ENCODE measurements around the gene CBX6. TPM values are rescaled to one million over a fixed set of nuclear protein-coding genes. Genes with fewer than 3 reads are reported as not detected.

CBX6 gene
- total RNA-seq, 1 donor: 66.5 TPM

DNA sequence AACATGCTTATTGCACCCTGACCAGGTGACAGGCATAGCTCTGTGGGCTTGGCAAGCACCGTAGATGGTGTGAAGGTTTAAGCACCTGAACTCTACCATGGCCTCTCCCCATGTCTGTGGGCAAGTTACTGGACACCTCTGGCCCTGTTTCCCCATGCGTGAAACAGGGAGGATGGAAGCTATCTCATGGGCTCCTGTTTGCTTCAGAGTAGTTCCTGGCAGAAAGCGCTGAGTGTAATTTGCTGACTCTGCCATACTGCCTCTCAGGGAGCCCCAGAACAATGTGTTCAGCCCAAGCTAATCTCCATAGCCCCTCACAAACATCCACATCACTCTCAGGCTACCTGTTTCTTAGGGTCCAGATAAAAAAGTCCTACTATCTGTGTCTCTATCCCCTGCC lies 2.4 kb downstream of the CBX6 start:
- DNase-seq (ENCODE audit: low read depth): no peak
- TF ChIP-seq, protein P1, sequence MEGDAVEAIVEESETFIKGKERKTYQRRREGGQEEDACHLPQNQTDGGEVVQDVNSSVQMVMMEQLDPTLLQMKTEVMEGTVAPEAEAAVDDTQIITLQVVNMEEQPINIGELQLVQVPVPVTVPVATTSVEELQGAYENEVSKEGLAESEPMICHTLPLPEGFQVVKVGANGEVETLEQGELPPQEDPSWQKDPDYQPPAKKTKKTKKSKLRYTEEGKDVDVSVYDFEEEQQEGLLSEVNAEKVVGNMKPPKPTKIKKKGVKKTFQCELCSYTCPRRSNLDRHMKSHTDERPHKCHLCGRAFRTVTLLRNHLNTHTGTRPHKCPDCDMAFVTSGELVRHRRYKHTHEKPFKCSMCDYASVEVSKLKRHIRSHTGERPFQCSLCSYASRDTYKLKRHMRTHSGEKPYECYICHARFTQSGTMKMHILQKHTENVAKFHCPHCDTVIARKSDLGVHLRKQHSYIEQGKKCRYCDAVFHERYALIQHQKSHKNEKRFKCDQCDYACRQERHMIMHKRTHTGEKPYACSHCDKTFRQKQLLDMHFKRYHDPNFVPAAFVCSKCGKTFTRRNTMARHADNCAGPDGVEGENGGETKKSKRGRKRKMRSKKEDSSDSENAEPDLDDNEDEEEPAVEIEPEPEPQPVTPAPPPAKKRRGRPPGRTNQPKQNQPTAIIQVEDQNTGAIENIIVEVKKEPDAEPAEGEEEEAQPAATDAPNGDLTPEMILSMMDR (IDR thresholded peaks at IDR 0.05; ENCODE audit: insufficient read depth, low read depth, low read length): no peak
- no peak overlapping the region for H3K4me3 ChIP-seq (ENCODE audit: low read depth, low read length)

DNA sequence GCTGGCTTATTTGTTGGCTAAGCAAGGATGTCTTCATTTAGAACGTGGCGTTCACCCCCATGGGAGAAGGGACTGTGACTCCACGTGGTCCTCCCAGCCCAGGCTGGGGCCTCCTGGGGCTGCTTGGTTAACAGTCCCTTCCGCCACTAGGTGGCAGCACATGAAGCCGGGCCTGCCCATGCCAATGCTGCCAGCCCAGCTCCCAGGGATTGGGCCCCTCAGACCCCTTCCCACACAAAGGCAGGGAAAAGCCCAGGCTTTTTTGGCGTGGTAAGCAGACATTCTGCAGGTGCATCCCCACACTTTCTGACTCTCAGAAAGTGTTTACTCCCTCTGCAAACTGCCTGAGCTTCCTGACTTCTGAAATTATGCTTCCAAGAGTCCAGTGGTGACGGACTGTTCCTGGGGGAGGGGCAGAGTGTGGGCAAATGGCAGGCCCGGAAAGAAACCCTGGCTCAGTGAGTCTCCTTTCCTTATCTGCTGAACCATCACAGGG lies 3.1 kb downstream of the CBX6 start:
- DNase-seq (ENCODE audit: low read depth): peak; percentile 63
- TF ChIP-seq, protein P1 (IDR thresholded peaks at IDR 0.05; ENCODE audit: insufficient read depth, low read depth, low read length): peak; percentile 93
- no peak overlapping the region for H3K4me3 ChIP-seq (ENCODE audit: low read depth, low read length)

DNA sequence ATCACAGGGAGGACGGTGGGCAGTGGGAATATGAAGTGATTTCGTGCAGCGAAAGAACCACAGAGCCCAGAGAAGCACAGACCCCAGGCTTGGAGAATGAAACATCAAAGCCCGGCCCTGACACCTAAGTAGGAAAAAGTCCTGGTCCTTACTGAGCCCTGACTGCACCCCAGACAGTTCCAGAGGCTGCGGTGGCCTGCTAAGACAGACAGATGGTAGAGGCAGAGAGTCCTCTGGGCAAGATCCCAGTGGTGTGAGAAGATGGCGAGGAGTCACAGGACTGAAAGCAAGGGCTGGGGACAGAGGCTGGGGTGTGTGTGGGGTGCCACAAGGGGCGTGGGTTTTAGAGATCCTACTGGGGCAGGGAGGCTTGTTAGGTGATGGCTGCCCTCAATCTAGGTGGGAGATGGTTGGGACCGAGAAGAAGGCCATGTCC lies 3.7 kb downstream of the CBX6 start:
- TF ChIP-seq, protein P1 (IDR thresholded peaks at IDR 0.05; ENCODE audit: insufficient read depth, low read depth, low read length): no peak
- H3K4me3 ChIP-seq (ENCODE audit: low read depth, low read length): no peak overlapping the region
- no peak for DNase-seq (ENCODE audit: low read depth)

DNA sequence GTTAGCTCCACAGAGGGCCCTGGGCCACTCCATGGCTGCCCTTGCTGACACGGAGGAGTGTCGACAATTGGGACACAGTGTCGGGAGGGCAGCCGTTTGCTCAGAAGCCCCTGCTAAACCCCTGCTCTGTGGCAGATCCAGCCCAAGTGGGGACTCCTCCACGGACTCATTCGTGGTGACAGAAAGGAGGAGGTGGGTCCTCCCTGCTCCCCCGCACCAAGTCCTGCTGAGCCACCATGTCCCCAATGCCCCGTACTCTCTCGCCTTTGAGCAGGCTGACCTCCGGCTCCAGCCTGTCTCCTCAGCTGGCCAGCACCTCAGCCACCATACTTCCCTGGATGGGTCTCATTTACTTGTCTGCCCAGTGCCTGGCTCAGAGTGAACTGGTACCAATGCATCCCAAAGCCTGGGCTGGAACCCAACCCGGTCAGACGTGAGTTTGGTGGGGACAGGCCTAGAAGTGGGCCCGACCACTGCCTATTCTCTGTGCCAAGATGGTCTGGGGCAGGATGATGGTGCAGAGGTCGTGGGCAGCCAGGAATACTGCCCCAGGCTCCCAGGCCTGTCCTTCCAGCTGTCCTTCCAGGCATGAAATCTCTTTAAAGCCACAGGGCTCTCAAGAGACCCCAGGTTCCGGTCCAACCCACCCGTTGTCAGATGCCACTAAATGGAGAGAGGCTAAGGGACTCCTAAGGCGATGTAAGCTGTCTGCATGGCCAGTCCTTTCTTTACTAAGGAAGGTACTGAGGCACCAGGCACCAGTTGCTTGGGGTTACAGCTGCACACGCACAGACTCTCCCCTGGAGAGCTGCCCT lies 4.3 kb downstream of the CBX6 start:
- TF ChIP-seq, protein P1 (IDR thresholded peaks at IDR 0.05; ENCODE audit: insufficient read depth, low read depth, low read length): no peak
- no peak overlapping the region for H3K4me3 ChIP-seq (ENCODE audit: low read depth, low read length)
- no peak for DNase-seq (ENCODE audit: low read depth)

DNA sequence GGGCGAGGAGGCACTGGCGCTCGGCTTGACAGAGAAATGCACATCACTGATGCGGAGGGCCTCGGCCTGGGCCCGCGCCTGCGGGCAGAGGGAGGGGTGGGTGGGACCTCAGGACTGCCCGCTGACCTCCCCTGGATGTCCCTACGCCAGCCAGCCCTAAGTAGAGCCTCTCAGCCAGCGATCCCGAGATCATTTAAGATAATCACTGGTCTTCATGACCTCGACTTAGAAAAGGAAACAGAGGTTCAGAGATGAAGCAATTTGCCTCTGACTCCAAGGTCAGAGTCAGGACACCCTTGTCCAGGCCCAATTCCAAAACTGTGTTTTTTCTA lies 4.9 kb downstream of the CBX6 start:
- DNase-seq (ENCODE audit: low read depth): no peak
- TF ChIP-seq, protein P1 (IDR thresholded peaks at IDR 0.05; ENCODE audit: insufficient read depth, low read depth, low read length): no peak
- H3K4me3 ChIP-seq (ENCODE audit: low read depth, low read length): no peak overlapping the region

DNA sequence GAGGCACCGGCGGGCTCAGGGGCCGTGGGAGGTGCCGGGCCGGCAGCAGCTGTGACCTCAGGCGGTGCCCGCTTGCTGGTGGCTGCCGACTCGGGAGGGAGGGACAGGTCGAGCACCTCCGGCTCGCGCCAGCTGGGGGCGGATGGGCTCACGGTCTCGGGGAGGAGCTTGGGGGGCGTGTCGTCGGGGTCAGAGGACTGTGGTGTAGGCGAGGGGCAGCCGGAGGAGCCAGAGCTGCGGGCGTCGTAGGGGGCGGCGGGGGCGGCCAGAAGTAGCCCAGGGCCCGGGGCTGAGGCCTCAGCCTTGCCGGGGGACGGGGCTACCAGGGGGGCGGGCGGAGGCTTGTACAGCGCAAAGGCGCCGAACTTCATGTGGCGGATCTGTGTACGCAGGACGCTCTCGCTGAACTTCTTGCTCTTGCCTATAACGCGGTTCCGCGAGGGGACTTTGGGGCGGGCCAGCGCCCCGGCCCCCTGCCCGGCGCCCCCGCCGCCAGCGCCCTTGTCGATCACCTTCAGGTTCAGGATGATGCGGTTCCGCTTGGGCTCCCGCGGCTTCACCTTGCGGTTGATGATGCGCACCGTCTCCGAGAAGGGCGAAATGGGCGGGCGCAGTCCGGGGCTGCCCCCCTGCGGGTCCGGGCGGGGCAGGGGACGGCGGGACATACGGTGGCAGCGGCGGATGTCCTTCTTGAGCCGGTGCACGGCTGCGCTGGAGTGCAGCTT lies 5.5 kb downstream of the CBX6 start:
- TF ChIP-seq, protein P1 (IDR thresholded peaks at IDR 0.05; ENCODE audit: insufficient read depth, low read depth, low read length): no peak
- DNase-seq (ENCODE audit: low read depth): no peak
- no peak overlapping the region for H3K4me3 ChIP-seq (ENCODE audit: low read depth, low read length)

Data from fibroblast of villous mesenchyme (primary cell).